ENCODE data around the gene DENND4C. TPM values are rescaled to one million over a fixed set of nuclear protein-coding genes. Genes with fewer than 3 reads are reported as not detected.
"Not testable (repeated sequence)": the region's sequence is repeated elsewhere in the genome, so short reads cannot be mapped to it uniquely, and the experiment has no call there.

The DENND4C gene
- total RNA-seq, 2 donors from 2014 or later, result 56.4 to 91.4 TPM

DNA sequence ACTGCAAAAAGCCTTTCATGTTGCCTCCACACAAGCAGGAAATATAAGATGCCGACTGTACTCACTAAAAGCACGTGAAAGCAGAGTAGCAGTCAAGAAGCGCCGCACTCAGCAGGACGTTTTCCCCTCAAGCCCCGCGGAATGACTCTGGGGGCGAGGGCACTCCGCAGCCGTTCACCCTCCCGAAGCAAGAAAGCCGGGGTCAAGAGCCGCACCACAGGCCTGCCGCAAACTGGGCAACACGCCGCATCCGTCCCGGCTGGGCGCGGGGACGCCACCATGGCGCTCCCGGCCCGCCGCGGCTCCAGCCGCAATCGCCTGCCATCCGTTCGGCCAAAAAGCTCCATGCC lies 149.2 kb downstream of the DENND4C start:
- peaks cover 9% of the 10 kb centered on the region for H3K36me3 ChIP-seq
- peak overlapping the region; percentile 75 for H3K4me3 ChIP-seq
- peak; percentile 43 for DNase-seq
- peak overlapping the region; percentile 94 to 95 for H3K9ac ChIP-seq (ENCODE audit: low read depth in 2 of 2, low read length in 2 of 2)
- peaks cover 12% of the 10 kb centered on the region for H3K4me1 ChIP-seq
- H3K27me3 ChIP-seq, result no peaks in the 10 kb centered on the region
- TF ChIP-seq, protein P1, sequence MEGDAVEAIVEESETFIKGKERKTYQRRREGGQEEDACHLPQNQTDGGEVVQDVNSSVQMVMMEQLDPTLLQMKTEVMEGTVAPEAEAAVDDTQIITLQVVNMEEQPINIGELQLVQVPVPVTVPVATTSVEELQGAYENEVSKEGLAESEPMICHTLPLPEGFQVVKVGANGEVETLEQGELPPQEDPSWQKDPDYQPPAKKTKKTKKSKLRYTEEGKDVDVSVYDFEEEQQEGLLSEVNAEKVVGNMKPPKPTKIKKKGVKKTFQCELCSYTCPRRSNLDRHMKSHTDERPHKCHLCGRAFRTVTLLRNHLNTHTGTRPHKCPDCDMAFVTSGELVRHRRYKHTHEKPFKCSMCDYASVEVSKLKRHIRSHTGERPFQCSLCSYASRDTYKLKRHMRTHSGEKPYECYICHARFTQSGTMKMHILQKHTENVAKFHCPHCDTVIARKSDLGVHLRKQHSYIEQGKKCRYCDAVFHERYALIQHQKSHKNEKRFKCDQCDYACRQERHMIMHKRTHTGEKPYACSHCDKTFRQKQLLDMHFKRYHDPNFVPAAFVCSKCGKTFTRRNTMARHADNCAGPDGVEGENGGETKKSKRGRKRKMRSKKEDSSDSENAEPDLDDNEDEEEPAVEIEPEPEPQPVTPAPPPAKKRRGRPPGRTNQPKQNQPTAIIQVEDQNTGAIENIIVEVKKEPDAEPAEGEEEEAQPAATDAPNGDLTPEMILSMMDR (IDR thresholded peaks at IDR 0.05), result no peak
- intact Hi-C loops (cut with DNase I), result loop anchor here (5.0 kb wide), 1 partner anchor 78 kb away; no protein-coding TSS in a partner anchor
- no peaks in the 10 kb centered on the region for H3K9me3 ChIP-seq
- H3K27ac ChIP-seq, result peak overlapping the region; percentile 92

DNA sequence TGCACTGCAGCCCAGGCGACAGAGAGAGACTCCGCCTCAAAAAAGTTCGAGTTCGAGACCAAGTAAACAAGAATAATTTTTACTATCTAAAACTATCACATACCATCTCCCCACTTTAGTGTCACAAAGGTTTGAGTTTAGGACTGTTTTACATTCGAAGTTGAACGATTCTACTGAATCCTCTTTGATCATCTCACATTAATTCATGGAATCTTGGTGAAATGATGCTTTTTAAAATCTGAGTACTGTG lies 150.3 kb downstream of the DENND4C start:
- Histone ChIP-seq H3K9ac (ENCODE audit: low read depth in 2 of 2, low read length in 2 of 2) (peak overlapping the region; percentile 77 to 95), H3K27me3 (no peaks in the 10 kb centered on the region), H3K36me3 (peaks cover 7% of the 10 kb centered on the region), H3K27ac (peak overlapping the region; percentile 92), H3K4me3 (peak overlapping the region; percentile 75), H3K4me1 (peaks cover 12% of the 10 kb centered on the region), H3K9me3 (no peaks in the 10 kb centered on the region)
- TF ChIP-seq, protein P1 (IDR thresholded peaks at IDR 0.05), result no peak
- intact Hi-C loops (cut with DNase I), result no loop called here
- no peak for DNase-seq

GRCh38 chr9:19381656-19382055 lies 151.2 kb downstream of the DENND4C start:
- Histone ChIP-seq H3K9me3 (no peaks in the 10 kb centered on the region), H3K36me3 (peaks cover 3% of the 10 kb centered on the region), H3K4me3 (no peak overlapping the region), H3K27me3 (no peaks in the 10 kb centered on the region), H3K4me1 (peaks cover 12% of the 10 kb centered on the region), H3K9ac (ENCODE audit: low read depth in 2 of 2, low read length in 2 of 2) (no peak overlapping the region), H3K27ac (no peak overlapping the region)
- DNase-seq, result no peak
- TF ChIP-seq, protein P1 (IDR thresholded peaks at IDR 0.05), result no peak
- intact Hi-C loops (cut with DNase I), result no loop called here

DNA sequence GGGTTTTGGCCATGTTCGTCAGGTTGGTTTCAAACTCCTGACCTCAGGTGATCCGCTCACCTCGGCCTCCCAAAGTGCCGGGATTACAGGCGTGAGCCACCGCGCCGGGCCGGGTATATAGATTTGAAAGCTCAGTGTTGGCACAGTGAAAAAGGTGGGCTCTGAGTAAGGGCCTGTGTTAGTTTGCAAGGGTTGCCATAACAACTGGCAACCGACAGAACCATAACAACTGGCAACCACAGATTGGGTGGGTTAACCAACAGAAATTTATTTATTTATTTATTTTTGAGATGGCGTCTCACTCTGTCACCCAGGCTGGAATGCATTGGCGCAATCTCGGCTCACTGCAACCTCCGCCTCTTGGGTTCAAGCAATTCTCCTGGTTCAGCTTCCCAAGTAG lies 154.7 kb downstream of the DENND4C start:
- H3K4me1 ChIP-seq; H3K27me3 ChIP-seq; H3K9me3 ChIP-seq; H3K27ac ChIP-seq; H3K36me3 ChIP-seq; DNase-seq; intact Hi-C loops (cut with DNase I); H3K9ac ChIP-seq (ENCODE audit: low read depth in 2 of 2, low read length in 2 of 2); H3K4me3 ChIP-seq: not testable (repeated sequence)

DNA sequence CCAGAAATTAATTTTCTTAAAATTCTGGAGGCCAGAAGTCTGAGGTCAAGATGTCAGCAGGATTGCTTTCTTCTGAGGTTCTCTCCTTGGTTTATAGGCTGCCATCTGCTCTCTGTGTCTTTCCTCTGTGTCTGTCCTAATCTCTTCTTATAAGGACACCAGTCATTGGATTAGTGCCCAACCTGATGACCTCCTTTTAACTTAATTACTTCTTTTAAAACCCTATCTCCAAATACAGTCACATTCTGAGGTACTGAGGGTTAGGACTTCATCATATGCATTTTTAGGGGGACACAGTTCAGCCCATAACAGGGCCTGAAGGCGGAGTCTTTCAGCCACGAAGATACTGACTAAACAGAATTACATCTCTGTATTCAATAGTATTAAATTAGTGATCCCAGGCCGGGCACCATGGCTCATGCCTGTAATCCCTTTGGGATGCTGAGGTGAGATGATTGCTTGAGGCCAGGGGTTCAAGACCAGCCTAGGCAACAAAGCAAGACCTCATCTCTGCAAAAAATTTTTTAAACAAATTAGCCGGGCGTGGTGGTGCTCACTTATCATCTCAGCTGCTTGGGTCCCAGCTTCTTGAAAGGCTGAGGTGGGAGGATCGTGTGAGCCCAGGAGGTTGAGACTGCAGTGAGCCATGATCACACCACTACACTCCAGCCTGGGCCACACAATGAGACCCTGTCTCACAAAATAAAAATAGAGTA lies 155.5 kb downstream of the DENND4C start:
- TF ChIP-seq, protein P1 (IDR thresholded peaks at IDR 0.05), result no peak
- no peaks in the 10 kb centered on the region for H3K9me3 ChIP-seq
- H3K36me3 ChIP-seq, result no peaks in the 10 kb centered on the region
- no peak overlapping the region for H3K4me3 ChIP-seq
- H3K4me1 ChIP-seq, result no peaks in the 10 kb centered on the region
- no peak overlapping the region for H3K9ac ChIP-seq (ENCODE audit: low read depth in 2 of 2, low read length in 2 of 2)
- intact Hi-C loops (cut with DNase I), result no loop called here
- no peak for DNase-seq
- no peak overlapping the region for H3K27ac ChIP-seq
- H3K27me3 ChIP-seq, result no peaks in the 10 kb centered on the region

DNA sequence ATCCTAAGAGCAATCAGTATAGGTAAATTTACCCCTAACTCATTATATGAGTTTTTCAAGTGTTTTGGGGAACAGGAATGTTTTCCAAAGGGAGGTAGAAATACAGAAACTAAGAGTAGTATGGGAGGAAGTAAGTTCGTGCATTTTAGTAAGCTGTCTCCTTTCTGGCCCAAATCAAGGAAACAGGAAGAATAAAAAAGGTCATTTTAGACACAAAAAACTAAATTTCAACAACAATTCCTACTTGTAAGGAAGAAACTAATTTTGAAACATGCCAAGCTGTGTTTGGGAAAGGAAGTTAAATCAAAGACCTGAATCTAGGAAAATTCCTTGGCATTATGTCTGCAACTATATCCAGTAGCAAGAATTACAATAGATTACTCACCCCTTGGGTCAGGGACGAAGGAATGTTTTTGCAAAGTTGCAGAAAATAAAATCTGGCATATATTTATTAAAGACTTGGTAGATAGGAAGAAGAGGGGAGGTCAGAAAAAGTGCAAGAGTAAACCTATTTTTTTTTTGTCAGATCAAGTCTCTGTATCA lies 156.1 kb downstream of the DENND4C start:
- TF ChIP-seq, protein P1 (IDR thresholded peaks at IDR 0.05), result no peak
- no peak overlapping the region for H3K27ac ChIP-seq
- H3K27me3 ChIP-seq, result no peaks in the 10 kb centered on the region
- no peak for DNase-seq
- H3K9ac ChIP-seq (ENCODE audit: low read depth in 2 of 2, low read length in 2 of 2), result no peak overlapping the region
- H3K9me3 ChIP-seq, result no peaks in the 10 kb centered on the region
- H3K36me3 ChIP-seq, result no peaks in the 10 kb centered on the region
- intact Hi-C loops (cut with DNase I), result no loop called here
- H3K4me1 ChIP-seq, result no peaks in the 10 kb centered on the region
- no peak overlapping the region for H3K4me3 ChIP-seq
